ENCODE results near the gene GPC4. TPM values are rescaled to one million over a fixed set of nuclear protein-coding genes. Genes with fewer than 3 reads are reported as not detected.

Gene GPC4
- total RNA-seq, 1 experiment from 2014 or later: 17.8 TPM

GRCh38 chrX:133273180-133273579 lies 142.1 kb downstream of the GPC4 start:
- intact Hi-C loops (cut with micrococcal nuclease; ENCODE audit: unreplicated experiment): no loop called here
- POLR2A ChIA-PET (ENCODE audit: low non-redundant PET): no interaction called here

DNA sequence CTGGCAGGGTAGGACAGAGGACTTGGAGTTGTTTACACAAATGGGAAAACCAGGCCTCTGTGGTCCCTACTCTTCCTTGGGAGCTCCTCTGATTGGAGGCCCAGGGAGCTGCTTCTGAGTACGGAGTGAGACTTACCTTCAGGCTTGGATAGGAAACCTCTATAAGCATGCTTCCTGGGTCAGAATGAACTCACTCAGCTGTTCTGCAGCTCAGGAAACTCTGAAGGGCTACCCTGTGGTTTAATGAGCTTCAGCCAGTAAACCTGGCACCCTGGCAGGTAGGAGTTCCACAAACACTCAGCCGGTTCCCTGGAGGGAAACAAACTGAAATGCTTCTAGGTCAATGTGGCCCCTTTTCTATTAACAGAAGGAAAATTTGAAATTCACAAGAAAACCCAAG lies 146.1 kb downstream of the GPC4 start:
- POLR2A ChIA-PET (ENCODE audit: low non-redundant PET): no interaction called here
- Histone ChIP-seq H3K9me3 (ENCODE audit: low read depth, low read length, poor library complexity, severe bottlenecking) (no peaks in the 10 kb centered on the region), H3K4me1 (ENCODE audit: insufficient read depth, low read length, poor library complexity, severe bottlenecking) (no peaks in the 10 kb centered on the region), H3K36me3 (ENCODE audit: insufficient read depth, low read length, poor library complexity, severe bottlenecking) (no peaks in the 10 kb centered on the region), H3K27ac (ENCODE audit: low read depth, low read length, poor library complexity, severe bottlenecking) (no peak overlapping the region), H3K4me3 (ENCODE audit: low read depth, low read length, poor library complexity, severe bottlenecking) (no peak overlapping the region), H3K27me3 (replicated peaks; ENCODE audit: insufficient read depth, low read depth, low read length, poor library complexity) (no peaks in the 10 kb centered on the region)
- CTCF ChIA-PET: no interaction called here
- DNase-seq (ENCODE audit: low spot score): peak; percentile 12
- no TSS peak for BruUV-seq (replicated peaks)
- intact Hi-C loops (cut with micrococcal nuclease; ENCODE audit: unreplicated experiment): no loop called here
- TF ChIP-seq CTCF (conservative IDR thresholded peaks at IDR 0.05; ENCODE audit: low read depth, low read length) (no peak), EZH2 (IDR thresholded peaks at IDR 0.05; ENCODE audit: borderline replicate concordance, low read depth, low read length, poor library complexity, severe bottlenecking) (no peak)

More at GRCh38 chrX:133273180-133273579, 142.1 kb downstream of the GPC4 start:
- BruUV-seq (replicated peaks): no TSS peak
- Histone ChIP-seq H3K27me3 (replicated peaks; ENCODE audit: insufficient read depth, low read depth, low read length, poor library complexity) (no peaks in the 10 kb centered on the region), H3K4me3 (ENCODE audit: low read depth, low read length, poor library complexity, severe bottlenecking) (no peak overlapping the region), H3K27ac (ENCODE audit: low read depth, low read length, poor library complexity, severe bottlenecking) (no peak overlapping the region), H3K4me1 (ENCODE audit: insufficient read depth, low read length, poor library complexity, severe bottlenecking) (no peaks in the 10 kb centered on the region), H3K36me3 (ENCODE audit: insufficient read depth, low read length, poor library complexity, severe bottlenecking) (no peaks in the 10 kb centered on the region), H3K9me3 (ENCODE audit: low read depth, low read length, poor library complexity, severe bottlenecking) (no peaks in the 10 kb centered on the region)
- no peak for DNase-seq (ENCODE audit: low spot score)
- CTCF ChIA-PET: no interaction called here
- TF ChIP-seq EZH2 (IDR thresholded peaks at IDR 0.05; ENCODE audit: borderline replicate concordance, low read depth, low read length, poor library complexity, severe bottlenecking): no peak
- no peak for TF ChIP-seq CTCF (conservative IDR thresholded peaks at IDR 0.05; ENCODE audit: low read depth, low read length)

DNA sequence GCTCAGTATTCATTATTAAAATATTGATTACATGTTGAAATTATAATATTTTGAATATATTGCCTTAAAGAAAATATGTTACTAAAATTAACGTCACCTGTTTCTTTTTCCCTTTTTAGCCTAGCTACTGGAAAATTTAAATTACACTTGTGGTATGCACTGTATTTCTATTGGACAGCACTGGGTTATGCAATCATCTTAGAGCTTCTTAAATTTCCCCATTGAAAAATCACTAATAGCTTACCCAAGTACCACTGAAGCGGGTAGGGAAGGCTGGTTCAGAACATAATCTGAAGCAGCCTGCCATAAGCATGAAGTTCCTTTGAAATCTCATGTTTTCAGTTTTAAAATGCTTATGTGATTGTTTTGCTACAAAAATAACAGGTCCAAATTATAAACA lies 147.7 kb downstream of the GPC4 start:
- Histone ChIP-seq H3K9me3 (ENCODE audit: low read depth, low read length, poor library complexity, severe bottlenecking) (no peaks in the 10 kb centered on the region), H3K4me3 (ENCODE audit: low read depth, low read length, poor library complexity, severe bottlenecking) (no peak overlapping the region), H3K36me3 (ENCODE audit: insufficient read depth, low read length, poor library complexity, severe bottlenecking) (no peaks in the 10 kb centered on the region), H3K27me3 (replicated peaks; ENCODE audit: insufficient read depth, low read depth, low read length, poor library complexity) (no peaks in the 10 kb centered on the region), H3K4me1 (ENCODE audit: insufficient read depth, low read length, poor library complexity, severe bottlenecking) (no peaks in the 10 kb centered on the region), H3K27ac (ENCODE audit: low read depth, low read length, poor library complexity, severe bottlenecking) (no peak overlapping the region)
- BruUV-seq (replicated peaks): no TSS peak
- intact Hi-C loops (cut with micrococcal nuclease; ENCODE audit: unreplicated experiment): no loop called here
- no peak for TF ChIP-seq EZH2 (IDR thresholded peaks at IDR 0.05; ENCODE audit: borderline replicate concordance, low read depth, low read length, poor library complexity, severe bottlenecking)
- no peak for TF ChIP-seq CTCF (conservative IDR thresholded peaks at IDR 0.05; ENCODE audit: low read depth, low read length)
- ChIA-PET CTCF (no interaction called here), POLR2A (ENCODE audit: low non-redundant PET) (no interaction called here)
- DNase-seq (ENCODE audit: low spot score): no peak

Measured in A673 (cell line).